EL (cell line): Measurements from ENCODE around the gene DPYSL3.
"Not testable (repeated sequence)": the region's sequence is repeated elsewhere in the genome, so short reads cannot be mapped to it uniquely, and the experiment has no call there.

Experiments
- DNase-seq: peaks from one replicate; pipeline ENCODE4 v3.0.0-alpha.2; 2016

DPYSL3 gene

DNA sequence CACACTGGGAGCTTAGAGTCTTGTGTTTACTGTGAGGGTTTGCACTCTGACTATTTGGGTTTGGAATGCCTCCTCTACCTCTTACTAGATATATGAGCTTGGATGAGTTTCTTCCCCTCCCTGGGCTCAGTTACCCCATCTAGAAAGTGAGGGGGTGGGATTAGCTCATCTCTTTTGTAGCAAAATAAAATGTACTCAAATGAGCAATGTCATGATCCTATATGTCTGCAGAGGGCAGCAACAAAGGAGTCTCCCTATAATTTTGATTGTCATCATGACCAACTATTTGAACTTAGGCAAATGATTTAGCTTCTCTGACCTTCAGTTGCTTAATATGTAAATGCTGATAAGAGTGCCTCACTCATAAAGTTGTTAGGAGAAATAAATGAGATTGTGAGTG, 109.0 kb downstream of the DPYSL3 start:
- DNase-seq, result no peak

DNA sequence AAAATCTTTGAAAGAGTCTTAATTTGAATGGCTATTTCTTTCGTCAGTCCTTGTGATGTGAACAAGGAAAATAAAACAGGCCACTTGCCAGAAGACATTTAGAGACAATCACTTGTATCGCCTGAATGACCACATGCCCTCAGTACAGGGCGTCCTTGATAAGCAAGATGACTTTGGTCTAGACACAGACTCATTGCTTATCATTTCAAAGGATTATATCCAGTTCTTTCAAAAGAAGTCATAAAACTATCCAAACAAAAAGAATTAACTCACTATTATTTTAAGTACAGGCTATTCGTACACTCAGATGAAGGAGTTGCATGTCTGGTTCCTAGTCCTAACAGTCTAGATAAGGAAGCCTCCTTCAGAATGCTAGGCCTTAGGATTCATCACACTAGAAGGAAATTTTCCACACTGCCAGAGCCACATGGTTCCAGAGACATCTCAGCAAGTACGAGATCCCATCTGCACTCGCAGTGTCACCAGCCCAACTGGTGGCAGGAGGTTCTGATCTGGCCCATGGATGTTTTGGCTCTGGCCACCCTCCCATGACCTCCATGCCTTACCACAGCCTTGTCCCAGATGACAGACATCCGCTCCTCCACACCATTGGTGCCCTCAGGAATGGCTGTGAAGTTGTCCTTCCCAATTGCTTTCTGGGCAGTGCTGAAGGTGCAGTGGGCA, 109.6 kb downstream of the DPYSL3 start:
- no peak for DNase-seq

DNA sequence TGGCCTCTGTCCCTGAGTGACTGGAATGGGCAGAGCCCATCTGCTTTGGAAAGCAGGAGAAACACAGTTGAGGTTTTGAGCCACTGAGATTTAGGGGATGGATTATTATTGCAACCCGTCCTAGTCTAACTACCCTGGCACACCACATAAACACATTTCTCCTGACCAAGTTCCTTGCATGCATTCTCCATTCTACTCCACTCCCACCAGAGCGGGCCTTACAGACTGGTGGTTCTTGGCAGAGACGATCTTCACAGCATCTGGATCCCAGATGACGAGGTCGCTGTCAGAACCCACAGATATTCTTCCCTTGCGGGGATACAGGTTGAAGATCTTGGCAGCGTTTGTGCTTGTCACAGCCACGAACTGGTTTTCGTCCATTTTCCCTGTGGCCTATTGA, 111.0 kb downstream of the DPYSL3 start:
- no peak for DNase-seq

DNA sequence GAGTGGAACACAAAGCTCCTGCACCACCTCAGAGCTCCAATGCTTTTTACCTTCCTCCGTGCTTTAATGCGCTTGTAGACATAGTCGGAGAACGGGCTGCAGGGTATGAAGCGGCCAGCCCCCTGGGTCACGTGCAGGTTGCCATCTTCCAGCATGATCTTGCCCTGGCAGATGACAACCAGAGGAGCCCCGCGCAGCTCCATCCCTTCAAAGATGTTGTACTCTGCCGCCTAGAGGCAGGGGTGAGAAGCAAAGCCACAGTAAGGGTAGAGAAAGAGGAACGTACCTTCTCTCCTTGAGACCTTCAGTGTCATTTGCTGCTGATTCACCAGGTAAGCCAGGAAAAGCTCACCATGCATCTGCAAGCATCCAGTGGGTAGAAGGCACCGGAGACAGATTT, 112.3 kb downstream of the DPYSL3 start:
- no peak for DNase-seq

DNA sequence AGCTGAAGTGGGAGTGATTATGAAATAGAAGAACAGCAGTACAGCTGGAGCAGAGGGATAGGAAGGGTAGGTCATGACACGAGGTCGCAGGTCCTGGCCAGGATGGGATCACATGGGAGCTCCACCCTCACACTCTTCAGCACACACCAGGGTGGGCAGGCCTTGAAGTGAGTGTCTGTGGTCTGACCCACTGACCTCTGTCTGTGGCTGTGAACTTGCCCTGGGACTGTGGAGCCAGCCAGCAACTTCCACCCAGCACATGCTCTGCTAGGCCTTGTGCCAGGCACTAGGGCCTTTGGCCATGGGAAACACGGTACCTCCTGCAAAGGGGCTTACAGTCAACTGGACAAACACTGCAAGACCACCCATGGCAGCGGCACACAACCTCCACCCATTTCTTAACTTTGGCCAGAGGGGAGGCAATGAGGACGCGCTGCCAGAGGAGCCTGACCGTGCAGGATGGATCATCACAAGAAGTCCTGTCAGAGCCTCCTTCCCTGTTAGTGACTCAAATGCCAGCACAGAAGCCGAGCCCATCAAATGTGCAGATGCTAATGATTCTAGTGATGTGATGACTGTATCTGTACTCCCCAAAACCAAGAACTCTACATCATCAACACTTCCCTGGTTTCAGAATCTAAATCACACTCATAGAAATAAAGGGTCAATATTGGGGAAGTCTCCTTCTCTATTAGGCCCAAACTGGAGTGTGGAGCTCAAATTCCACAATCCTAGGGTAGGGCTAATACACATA, 113.6 kb downstream of the DPYSL3 start:
- DNase-seq, result no peak

DNA sequence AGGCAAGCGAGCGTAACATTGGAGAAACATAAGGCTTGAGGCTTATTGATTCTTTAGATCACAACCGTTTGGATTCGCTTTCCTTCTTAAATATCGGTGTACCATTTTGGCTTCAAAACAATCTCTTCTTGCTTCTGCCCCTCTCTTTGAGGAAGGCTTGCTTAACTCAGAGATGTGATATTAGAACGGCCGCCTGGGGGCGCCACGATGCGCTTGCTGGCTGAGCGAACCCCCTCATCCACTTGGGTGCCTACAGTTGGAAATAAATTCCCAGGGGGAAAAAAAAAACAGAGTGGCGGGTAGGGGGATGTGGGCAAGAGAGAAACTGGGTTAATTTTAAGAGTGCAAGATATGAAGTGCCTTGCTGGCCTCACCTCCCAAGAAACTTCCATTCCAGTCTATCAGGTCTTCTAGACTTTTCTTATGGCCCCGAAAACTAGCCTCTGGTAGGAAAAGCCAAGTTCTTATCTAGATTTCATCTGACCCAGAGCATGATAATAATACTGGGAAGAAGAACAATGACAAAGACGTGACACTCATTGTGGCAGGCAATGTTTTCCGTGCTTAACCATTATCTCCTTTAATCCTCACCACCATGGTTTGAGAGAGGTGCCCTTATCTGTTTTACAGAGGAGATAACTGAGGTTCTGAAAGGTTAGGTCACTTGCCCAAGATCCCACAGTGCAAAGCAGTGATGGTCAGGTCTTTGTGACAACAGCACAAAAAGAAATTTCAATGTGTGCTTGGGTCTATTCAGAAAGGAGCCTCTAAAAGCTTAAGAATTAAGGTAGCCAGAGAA, 115.8 kb downstream of the DPYSL3 start:
- no peak for DNase-seq

DNA sequence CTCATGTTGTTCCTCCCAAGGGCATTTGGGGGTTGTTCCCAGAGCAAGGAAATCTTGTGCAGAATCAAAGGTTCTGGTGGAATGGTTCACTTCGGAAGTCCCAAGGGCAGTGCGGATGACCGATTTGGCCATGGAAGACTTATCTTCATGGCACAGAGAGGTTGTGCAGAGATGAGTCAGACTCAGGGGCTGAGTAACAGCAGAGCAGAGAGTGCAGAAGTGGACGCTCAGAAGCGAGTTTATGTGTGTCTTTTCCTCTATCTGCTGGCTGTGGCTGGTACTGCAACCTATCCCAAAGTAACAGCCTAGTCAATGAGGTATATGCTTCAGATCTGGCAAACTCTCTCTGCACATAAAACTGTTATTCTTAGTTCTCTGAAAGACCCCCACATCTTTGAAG, 118.1 kb downstream of the DPYSL3 start:
- peak; percentile 76 for DNase-seq

DNA sequence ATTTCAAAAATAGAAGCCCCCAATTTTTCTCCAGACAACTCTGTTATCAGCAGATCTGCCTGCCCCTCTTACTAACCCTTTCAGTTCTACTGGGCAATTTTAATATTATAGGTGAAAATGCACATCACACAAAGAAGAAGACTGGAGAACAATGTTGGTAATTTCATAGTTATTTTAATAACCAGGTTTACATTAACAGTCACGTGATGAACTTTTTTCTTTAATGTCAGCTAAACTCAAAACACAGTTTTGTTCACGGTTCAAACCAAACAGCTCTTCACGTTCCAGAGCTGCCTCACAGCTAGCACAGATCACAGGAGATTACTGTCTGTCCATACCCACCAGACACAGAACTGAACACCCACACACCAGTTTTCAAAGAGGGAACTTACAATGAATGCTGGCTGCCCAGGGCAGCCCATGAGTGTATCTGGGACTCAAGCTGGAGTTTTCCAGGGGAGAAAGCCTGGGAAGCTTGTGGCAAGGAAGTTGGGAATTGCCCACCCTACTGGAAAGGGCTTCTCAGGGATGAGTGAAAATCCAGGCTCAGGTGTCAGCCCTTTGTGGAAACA, 119.1 kb downstream of the DPYSL3 start:
- no peak for DNase-seq

DNA sequence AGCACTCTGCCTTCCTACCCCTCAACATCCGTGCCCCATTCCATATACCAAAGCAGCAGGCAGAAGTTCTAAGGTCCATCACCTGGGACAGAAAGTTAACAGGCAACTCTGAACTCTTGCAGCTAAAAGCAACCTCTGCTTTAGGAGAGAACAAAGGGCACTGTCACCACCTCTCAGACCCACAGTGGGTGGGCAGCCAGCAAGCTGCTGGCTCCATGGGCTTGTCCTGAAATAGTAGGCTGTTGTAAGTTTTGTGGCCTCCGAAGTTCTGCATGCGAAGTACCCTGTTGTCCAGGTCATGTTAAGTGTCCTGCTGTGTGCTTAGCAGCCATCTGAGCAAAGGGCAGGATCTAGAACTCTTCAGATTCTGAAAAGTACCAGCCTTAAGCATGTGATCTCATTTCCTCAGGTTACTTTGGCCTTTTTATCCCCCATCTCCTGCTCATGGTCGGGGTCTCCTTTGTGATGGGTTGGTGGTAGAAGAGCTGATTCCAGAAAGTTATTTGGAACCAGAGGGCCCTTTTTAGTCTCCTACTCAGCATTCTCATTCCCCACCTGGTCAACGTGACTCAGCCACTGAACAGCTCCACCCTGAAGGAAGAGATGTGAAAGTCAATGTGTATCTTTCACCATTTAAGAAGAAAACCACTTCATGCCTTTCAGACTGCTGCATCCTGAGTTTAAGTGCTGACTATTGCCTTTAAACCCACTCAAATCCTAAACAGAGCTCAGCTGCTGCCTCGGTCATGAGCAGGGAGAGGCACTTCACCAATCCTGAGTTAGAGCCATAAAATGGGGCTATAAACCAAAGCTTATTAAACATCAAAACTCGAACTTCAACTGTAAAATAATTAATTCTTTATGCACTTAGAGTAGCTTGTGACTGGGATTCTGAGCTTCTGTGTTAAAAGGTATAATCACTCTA, 121.4 kb downstream of the DPYSL3 start:
- DNase-seq, result no peak

DNA sequence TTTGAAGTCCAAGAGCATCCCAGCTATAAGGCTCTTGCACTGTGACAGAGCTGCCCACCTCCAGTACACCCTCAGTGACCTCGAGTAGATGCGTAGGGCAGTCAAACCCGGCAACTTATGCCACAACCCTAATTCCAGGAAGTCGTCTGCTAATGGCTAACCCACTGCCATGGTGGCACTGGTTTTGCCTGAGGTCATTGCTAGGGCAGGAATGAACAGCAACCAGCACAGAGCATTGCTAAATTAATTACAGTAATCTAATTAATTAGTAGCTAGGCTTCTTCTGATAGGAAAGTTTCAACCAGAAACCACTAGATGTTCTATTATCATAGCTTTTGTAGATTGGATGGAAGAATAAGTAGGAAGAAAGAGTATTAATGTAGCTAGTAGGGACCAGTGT, 122.8 kb downstream of the DPYSL3 start:
- no peak for DNase-seq

DNA sequence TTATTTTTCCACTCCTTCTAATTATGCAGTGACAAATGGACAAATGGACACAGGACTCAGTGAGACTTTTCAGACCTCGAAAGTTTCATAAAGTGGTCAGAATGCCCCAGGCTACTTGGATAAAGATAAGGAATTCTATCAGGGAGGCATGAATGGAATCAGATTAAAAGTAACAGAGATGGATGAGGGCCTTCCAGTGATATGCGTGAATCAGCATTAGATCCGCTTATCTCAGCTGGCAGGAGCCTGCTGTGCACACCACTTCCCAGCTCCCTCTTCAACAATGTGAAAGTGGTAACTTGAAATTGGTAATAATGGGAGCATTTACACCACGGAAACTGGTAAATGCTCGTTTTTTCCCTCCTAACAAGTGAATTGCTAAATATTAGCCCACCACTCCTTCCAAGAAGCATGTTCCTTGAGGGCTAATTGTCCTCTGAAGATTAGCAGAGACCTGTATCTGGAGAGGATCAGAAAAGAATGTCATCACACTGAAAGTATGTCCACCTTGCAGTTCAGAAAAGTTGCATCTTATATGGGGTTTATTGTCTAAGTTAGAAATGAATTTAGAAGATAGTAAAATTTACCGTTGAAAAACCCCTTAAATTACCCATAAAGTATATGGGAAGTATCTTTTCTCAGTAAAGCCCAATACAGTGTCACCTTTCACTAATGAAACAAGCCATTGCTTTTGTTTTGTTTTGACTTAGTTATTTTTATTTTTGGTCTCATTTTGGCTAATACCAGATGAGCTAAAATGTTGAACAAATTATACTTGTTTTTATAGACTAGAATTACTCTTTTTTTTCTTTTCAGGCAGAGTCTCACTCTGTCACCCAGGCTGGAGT, 125.3 kb downstream of the DPYSL3 start:
- DNase-seq, result no peak

DNA sequence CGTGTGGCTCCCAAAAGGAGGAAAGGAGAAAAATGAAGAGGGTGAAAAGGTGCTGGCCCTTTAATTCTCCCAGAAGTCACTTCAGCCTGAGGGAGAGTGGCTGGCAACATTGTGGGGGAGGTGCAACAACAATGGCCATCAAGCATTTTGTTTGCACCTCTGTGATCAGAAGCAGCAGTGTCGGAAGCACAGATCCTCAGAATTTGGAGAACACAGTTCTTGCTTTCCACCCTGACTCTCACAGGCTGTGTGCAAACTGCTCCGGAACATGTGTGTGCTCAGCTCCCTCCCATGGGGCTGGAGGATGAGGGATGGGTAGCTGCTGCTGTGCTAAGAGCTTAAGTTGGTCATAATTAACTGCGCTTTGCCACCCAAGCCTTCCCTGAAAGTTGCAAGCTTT, 127.1 kb downstream of the DPYSL3 start:
- peak; percentile 13 for DNase-seq

DNA sequence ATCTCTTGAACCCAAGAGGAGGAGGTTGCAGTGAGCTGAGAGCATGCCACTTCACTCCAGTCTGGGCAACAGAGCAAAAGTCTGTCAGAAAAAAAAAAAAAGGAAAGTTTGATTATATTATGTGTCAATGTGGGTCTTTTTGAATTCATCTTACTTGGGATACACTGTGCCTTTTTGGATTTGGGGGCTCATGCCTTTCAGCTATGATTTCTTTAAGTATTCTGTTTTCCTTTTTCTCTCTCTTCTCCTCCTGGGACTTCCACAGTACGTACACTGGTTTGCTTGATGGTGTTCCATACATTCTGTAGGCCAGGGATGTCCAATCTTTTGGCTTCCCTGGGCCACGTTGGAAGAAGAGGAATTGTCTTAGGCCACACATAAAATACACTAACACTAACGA, 128.3 kb downstream of the DPYSL3 start:
- DNase-seq, result no peak

DNA sequence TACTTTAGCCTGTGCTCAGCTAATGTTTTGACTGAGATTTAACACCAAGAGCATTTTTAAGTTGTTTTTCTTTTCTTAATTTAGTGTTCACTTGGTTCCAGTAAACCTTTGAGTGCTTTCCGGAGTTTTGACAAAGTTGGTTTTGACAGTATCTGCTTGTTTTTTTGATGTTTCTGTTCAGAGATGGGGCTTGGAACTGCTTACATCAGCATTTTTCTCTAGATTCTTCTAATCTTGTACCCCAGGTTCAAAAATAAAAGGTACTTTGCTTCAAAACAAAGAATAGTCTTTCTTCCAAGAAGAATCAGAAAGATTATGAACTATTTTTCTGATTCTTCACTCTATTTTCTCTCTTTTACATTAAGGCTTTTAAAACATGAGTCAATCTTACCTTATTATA, 132.2 kb downstream of the DPYSL3 start:
- no peak for DNase-seq

DNA sequence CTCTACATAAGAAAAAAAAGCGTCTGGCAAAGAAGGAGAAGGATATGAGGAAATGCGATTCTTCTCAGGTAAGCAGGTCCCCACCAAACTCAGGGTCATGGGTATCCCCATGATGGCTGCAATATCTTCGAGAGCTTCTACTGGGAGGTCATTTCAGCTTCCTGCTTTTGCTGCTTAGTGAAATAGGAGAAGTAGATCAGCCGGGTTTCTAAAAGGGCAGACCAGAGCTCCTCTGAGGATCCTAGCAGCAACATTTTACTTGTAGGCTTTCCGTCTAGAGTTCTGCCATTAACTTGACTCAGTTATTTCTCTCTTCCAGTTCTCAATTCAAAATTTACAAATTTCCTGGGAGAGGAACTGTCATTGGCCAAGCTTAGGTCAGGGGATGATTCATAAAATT, 134.7 kb downstream of the DPYSL3 start:
- no peak for DNase-seq

DNA sequence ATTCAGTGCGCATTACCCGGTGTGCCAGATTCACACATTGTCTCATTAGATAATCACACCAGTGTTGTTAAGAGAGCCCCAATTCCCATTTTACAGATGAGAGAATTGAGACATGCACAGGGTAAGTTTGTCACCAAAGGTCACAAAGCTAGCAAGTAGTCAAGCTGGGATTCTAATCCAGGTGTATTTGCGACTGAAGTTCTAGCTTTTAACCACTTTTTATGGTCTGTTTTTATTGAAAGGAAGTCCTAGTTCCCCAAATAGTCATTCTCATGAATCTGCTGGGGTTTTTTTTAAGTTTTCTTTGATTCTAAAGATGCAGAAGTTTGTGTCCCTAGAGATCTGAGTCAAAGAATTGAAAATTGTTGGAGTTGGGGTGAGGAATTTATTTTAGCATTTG, 136.5 kb downstream of the DPYSL3 start:
- no peak for DNase-seq

DNA sequence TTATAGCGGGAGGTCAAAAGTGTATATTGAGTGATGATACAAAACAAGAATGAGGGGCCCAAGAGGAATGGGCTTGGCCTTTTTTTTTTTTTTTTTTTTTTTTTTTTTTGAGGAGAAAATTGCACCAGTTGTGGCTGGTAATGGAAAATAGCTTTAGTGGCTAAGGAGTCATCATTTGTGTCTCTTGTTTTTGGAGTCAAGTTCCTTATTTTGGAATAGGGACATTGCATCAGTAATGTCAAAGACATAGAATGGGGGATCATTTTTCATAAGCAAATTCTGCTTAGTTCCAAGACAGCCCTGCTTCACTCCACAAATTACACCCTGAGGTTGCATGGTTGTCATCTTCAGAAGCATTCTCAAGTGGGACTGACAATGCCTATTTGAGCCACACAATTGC, 137.7 kb downstream of the DPYSL3 start:
- DNase-seq, result no peak

DNA sequence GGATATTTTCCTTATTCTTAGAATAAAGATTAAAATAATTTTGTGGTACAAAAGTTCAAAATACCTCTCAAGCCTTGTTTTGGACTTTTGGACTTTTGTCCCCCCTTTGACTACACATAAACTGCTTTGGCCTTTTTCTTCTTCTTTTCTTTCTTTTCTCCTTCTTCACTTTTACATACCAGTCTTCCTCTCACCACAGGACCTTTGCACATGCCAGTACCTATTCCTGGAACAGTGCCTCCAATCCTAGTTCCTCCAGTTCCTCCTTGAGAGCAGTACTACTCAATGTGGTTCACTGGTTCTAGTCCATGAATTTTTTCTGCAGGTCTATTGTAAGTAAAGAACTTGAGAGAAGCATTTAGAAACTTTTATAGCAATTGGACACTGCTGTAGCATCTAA, 138.6 kb downstream of the DPYSL3 start:
- no peak for DNase-seq

DNA sequence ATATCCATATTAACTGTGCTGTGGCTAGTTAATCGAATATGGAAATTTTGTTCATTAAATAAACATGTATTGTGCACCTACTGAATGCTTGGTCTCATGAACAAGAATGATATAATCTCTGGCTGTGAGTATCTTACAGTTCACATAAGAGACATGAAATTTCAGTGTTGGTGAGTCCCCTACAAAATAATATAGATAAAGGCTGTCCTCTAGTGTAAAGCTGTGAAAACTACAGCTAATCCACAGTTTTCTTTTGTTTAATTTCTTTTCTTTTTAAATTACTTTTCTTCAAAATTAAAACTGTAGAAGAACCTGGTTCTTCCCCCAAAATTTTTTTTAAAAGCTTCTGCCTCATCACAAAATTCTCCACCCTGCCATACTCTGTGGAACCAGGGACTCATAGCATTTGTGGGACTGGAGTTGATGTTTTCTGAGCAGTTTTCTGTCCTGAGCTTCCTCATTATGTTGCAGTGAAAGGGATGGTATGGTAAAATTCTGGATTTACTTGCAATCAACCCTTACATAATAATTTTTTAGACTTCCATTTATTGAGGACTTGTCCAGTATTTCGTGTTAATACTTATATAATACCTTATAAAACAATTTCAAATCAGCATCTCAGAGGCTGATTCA, 140.0 kb downstream of the DPYSL3 start:
- no peak for DNase-seq

DNA sequence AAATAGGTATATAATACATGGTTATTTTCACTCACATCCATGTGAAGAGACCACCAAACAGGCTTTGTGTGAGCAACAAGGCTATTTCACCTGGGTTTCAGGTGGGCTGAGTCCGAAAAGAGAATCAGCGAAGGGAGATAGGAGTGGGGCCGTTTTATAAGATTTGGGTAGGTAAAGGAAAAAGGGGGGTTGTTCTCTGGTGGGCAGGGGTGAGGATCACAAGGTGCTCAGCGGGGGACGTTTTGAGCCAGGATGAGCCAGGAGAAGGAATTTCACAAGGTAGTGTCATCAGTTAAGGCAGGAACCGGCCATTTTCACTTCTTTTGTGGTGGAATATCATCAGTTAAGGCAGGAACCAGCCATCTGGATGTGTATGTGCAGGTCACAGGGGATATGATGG, 142.5 kb downstream of the DPYSL3 start:
- DNase-seq, result not testable (repeated sequence)
